T47D (cell line): ENCODE measurements around the gene PRG3.

Experiments used
- DNase-seq, 2 experiments: peaks; one replicate each; pipeline versions ENCODE4 v3.0.0 to v3.0.0-alpha.2; 2011 to 2012; ENCODE audit warnings: low read depth in 1 of 2, low spot score in 1 of 2
- JUND ChIP-seq: IDR thresholded peaks from 2 replicates; pipeline ENCODE4 v1.6.1; 2012; ENCODE audit warnings: low read depth
- in situ Hi-C: cut with HindIII; loops from 2 replicates; pipeline ENCODE4 v1.10.0; 2016; ENCODE audit warnings: low sequenced_read_pairs, low pct_unique_long_range_greater_than_20kb

Gene PRG3

GRCh38 chr11:57419146-57419545 is 38.2 kb upstream of the PRG3 start:
- no peak for TF ChIP-seq JUND
- in situ Hi-C loops: no loop called here
- DNase-seq: no peak

- no peak for TF ChIP-seq JUND
- in situ Hi-C loops: no loop called here
- DNase-seq: no peak
Observed at GRCh38 chr11:57418131-57418530, 37.2 kb upstream of the PRG3 start.

- in situ Hi-C loops: no loop called here
- DNase-seq: no peak
- no peak for TF ChIP-seq JUND
Observed at GRCh38 chr11:57417056-57417455, 36.1 kb upstream of the PRG3 start.

GRCh38 chr11:57416436-57416835 is 35.5 kb upstream of the PRG3 start:
- no peak for TF ChIP-seq JUND
- in situ Hi-C loops: no loop called here
- DNase-seq: no peak

GRCh38 chr11:57414612-57415212 is 33.8 kb upstream of the PRG3 start:
- TF ChIP-seq JUND: no peak
- DNase-seq: no peak
- in situ Hi-C loops: no loop called here

GRCh38 chr11:57413681-57414080 is 32.7 kb upstream of the PRG3 start:
- no peak for TF ChIP-seq JUND

GRCh38 chr11:57410287-57410686 is 29.3 kb upstream of the PRG3 start:
- in situ Hi-C loops: no loop called here
- TF ChIP-seq JUND: no peak
- DNase-seq: no peak

More at GRCh38 chr11:57413681-57414080, 32.7 kb upstream of the PRG3 start:
- no peak for DNase-seq
- in situ Hi-C loops: no loop called here

GRCh38 chr11:57409321-57410100 is 28.6 kb upstream of the PRG3 start:
- TF ChIP-seq JUND: no peak
- DNase-seq: no peak
- in situ Hi-C loops: no loop called here

GRCh38 chr11:57408771-57409170 is 27.8 kb upstream of the PRG3 start:
- in situ Hi-C loops: no loop called here
- no peak for TF ChIP-seq JUND

GRCh38 chr11:57407941-57408475 is 27.1 kb upstream of the PRG3 start:
- in situ Hi-C loops: no loop called here
- no peak for TF ChIP-seq JUND
- no peak for DNase-seq

More at GRCh38 chr11:57408771-57409170, 27.8 kb upstream of the PRG3 start:
- DNase-seq: no peak

GRCh38 chr11:57407010-57407920 is 26.3 kb upstream of the PRG3 start:
- no peak for DNase-seq
- in situ Hi-C loops: no loop called here
- TF ChIP-seq JUND: no peak

GRCh38 chr11:57406337-57406904 is 25.5 kb upstream of the PRG3 start:
- DNase-seq: no peak
- in situ Hi-C loops: no loop called here
- TF ChIP-seq JUND: no peak
